ENCODE measurements around the gene PRR14.
"Not testable (repeated sequence)": the region's sequence is repeated elsewhere in the genome, so short reads cannot be mapped to it uniquely, and the experiment has no call there.

The PRR14 gene

GRCh38 chr16:30633526-30633925 is 17.2 kb upstream of the PRR14 start:
- no peak for DNase-seq

GRCh38 chr16:30636599-30636998 is 14.2 kb upstream of the PRR14 start:
- no peak for DNase-seq

- DNase-seq = not testable (repeated sequence)
These were observed 13.6 kb upstream of the PRR14 start for GRCh38 chr16:30637139-30637538.

GRCh38 chr16:30637944-30638343 is 12.8 kb upstream of the PRR14 start:
- peak; percentile 40 to 80 for DNase-seq

- DNase-seq = no peak
These were observed 9.3 kb upstream of the PRR14 start for GRCh38 chr16:30641378-30641982.

GRCh38 chr16:30644334-30644830 is 6.4 kb upstream of the PRR14 start:
- DNase-seq = no peak

- DNase-seq = no peak
These were observed 5.0 kb upstream of the PRR14 start for GRCh38 chr16:30645727-30646126.

- DNase-seq = no peak
These were observed 3.5 kb upstream of the PRR14 start for GRCh38 chr16:30647274-30647571.

GRCh38 chr16:30649725-30650368 is 913 bp upstream of the PRR14 start:
- no peak for DNase-seq

GRCh38 chr16:30651124-30652004 is 604 bp downstream of the PRR14 start:
- peak in 1 of 2 experiments; percentile 51 for DNase-seq

- DNase-seq = no peak
These were observed 1.2 kb downstream of the PRR14 start for GRCh38 chr16:30652005-30652296.

GRCh38 chr16:30652718-30653117 is 2.0 kb downstream of the PRR14 start:
- DNase-seq = no peak

GRCh38 chr16:30654856-30655255 is 4.1 kb downstream of the PRR14 start:
- no peak for DNase-seq

- no peak for DNase-seq
These were observed 5.1 kb downstream of the PRR14 start for GRCh38 chr16:30655815-30656347.

GRCh38 chr16:30656388-30656787 is 5.6 kb downstream of the PRR14 start:
- no peak for DNase-seq

- no peak for DNase-seq
These were observed 6.5 kb downstream of the PRR14 start for GRCh38 chr16:30656974-30657865.

GRCh38 chr16:30657866-30658730 is 7.3 kb downstream of the PRR14 start, which contains the start of gene FBRS:
FBRS (plus strand) TSS chr16:30658431; CDS start chr16:30659519, 1,088 bp downstream.
- peak; percentile 99 to 100 for DNase-seq

- peak; percentile 96 to 97 for DNase-seq
These were observed 8.2 kb downstream of the PRR14 start for GRCh38 chr16:30658731-30659506.

GRCh38 chr16:30659507-30660423 is 9.0 kb downstream of the PRR14 start:
- DNase-seq = no peak

All from SW 1271 (cell line).